HG02852 (cell line): ENCODE data around the gene SUSD3.

Source experiments
- ATAC-seq: cut with Tn5 transposase; IDR thresholded peaks from one replicate; pipeline ENCODE4 v1.9.1; 2021; ENCODE audit warnings: mild to moderate bottlenecking, moderate library complexity; ENCODE audit not compliant: unreplicated experiment

SUSD3 gene

DNA sequence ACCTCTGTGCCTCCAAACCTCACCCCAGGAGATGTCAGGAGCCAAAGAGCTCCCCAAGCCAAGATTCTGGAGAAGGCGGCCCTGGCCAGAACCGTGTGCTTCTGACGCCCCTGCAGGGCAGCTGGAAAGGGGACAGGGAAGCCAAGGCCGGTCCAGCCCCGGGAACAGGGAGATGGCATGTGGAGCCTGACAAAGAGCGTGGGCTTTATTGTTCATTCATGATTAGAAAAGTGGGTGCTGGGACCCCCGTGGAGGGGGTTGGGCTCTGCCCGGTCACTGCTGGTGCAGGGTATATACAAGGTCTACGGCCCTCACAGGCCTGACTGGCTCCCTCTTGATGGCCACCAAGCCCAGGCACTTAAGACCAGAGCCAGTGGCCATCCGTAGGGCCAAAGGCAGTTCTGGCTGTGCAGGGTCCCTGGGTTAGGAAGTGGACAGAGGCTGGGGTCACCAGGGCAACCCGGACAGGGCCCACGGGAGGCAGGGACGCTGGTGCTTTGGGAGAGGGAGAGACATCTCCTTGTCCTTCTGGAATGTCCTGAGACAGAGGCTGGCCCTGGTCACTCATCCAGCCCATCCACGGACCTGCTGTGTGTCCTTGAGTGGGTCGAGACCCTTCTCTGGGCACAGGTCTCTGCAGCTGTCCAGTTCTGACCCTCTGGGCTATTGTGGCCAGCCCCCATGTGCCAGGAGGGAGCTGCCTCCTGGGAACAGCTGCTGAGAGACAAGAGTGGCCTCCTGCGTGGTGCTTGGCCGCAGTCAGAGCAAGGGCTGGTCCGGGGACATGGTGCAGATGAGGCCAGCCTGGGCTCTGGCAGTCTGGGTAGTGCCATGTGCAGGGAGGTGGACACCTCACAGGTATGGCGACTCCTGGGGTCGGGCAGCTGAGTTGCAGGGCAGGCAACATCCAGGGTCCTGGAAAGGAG lies 63.1 kb downstream of the SUSD3 start:
- ATAC-seq: no peak

DNA sequence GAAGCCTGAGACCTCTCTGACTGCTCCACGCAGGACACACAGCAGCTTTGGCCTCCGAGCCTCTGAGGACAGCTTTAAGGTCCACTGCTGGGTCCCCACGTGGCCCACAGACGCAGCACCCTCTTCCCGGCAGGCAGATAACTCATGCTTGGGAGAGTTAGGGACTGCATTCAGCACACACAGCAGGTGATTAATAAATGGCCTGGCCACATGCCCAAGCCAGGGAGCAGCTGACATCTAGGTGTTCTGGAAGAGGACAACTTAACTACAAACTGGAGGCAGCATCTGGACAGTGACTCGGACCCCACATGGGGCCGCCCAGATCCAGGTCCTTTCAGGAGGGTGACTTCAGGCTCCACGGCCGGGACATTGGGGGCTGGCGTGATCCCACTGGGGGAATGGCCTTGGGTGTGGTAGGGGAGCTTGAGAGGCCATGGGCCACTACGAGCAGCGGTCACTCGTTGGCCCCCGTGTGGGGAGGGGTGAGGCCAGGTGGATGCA lies 64.3 kb downstream of the SUSD3 start:
- ATAC-seq: no peak

DNA sequence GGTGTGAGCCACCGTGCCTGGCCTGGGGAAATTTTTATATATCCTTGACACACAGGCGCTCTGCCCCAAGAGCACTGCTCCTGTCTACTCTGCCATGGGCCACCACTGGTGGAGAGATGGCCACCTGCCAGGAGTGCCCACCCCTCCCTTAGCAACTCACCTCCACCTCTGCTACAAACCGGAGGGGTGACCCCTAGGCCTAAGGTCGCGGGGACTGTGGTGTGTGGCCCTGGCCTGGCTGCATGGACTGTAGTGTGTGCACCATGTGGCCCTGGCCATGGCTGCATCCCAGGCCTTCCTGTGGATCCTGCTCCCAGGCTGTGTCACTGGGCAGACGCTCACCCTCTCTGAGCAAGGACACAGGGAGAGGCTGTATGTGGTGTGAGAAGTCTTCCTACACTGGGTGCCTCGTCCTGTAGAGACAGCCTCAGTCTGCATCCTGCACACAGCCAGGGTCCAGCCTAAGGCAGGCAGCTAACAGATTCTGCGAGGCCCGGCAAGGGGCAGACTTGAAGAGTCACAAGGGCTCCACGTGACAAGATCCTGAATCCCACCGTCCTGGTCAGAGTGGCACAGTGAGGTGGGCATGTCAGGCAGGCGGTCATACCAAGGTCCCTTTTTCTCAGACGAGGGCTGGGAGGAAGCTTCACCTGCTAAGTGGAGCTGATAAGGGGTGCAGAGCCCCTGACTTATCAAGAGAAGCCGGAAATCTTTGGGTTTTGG lies 65.2 kb downstream of the SUSD3 start:
- no peak for ATAC-seq

DNA sequence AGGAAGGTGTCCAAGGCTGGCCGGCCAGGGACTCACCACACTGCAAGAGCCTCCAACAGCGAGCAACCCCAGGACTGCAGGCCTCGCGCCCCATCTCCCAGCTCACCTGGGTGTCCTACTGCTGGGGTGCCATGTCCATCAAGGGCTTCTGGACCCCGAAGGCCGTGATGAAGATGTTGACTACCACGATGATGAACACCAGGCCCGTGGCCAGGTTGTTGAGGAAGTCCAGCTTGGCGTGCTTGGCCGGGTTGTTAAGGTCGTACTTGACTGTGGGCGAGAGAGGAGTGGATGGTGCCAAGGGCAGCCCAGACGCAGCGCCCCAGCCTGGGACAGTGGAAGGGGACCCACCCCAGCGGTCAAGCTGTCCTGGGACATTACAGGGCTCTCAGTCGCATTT lies 66.3 kb downstream of the SUSD3 start:
- ATAC-seq: no peak

DNA sequence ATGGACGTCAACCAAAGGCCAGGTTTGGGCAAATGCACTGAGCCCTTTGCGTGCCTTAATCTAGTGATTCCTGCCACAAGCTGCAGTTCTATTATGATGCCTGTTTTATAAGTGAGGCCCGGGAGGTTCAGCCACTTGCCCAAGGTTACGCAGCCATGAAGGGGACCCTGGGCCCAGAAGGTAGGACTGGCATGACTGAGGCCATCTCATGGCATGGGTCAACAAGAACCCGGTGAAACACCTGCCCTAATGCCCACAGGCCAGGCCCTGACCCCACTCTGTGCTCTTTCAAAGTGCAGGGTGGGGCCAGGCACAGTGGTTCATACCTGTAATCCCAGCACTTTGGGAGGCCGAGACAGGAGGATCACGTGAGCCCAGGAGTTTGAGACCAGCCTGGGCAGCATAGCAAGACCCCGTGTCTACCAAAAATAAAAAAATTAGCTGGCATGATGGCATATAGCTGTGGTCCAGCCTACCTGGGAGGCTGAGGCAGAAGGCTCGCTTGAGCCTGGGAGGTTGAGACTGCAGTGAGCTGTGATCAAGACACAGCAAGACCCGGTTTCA lies 66.9 kb downstream of the SUSD3 start:
- ATAC-seq: no peak

GRCh38 chr9:93126151-93126781 lies 67.8 kb downstream of the SUSD3 start:
- no peak for ATAC-seq

- ATAC-seq: no peak
These were observed 68.4 kb downstream of the SUSD3 start for GRCh38 chr9:93126825-93127368.

GRCh38 chr9:93127395-93127911 lies 69.0 kb downstream of the SUSD3 start:
- ATAC-seq: no peak

DNA sequence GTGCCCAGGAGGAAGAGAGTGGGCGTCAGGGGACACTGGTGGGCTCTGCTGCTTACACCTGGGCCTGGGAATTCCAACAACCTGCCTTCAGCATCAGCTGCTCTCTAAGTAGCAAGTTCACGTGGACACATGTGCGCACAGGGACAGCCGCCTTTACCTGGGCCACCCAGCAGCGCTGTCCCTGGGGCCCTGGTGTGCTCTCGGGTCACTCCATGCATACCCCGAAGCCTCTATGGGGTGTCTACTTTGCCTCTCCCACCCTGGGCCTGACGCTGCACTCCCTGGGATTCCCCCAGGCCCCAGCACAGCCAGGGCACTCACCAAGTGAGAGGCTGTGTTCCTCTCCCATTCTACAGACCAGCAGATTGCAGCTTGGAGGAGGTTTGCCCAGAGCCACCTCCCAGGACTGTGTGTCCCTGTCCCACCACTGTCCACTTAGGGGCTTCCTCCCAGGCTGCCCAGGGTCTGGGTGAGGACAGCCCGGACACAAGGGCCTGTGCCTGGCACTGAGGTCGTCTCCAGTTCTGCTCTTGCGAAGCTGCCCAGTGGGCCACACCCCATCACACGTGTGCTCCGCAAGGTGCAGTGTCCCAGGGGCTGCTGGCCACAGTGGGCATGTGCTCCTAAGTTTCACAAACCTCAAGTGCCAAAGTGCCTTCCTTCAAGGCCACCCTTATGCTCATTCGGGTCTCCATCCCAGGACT lies 69.7 kb downstream of the SUSD3 start:
- no peak for ATAC-seq

- no peak for ATAC-seq
These were observed 70.3 kb downstream of the SUSD3 start for GRCh38 chr9:93128715-93129224.

DNA sequence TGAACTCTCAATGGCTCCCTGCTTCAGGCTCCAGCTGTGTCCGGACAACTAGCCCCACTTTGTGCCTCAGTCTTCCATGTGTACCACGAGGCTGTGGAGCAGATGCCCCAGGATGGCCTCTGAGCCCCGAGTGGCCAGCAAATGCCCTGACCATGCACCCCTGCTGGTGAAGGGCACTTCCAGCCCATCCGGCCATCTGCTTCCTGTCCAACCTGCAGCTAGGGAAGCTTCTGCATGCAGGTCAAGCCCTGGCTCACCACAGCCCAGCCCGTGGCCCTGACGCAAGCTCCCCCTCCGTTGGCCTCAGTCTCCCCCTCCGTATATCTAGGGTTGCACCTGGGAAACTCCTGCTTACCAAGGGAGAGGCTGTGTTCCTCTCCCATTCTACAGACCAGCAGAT lies 70.8 kb downstream of the SUSD3 start:
- ATAC-seq: no peak

- ATAC-seq: no peak
These were observed 71.4 kb downstream of the SUSD3 start for GRCh38 chr9:93129691-93130500.

DNA sequence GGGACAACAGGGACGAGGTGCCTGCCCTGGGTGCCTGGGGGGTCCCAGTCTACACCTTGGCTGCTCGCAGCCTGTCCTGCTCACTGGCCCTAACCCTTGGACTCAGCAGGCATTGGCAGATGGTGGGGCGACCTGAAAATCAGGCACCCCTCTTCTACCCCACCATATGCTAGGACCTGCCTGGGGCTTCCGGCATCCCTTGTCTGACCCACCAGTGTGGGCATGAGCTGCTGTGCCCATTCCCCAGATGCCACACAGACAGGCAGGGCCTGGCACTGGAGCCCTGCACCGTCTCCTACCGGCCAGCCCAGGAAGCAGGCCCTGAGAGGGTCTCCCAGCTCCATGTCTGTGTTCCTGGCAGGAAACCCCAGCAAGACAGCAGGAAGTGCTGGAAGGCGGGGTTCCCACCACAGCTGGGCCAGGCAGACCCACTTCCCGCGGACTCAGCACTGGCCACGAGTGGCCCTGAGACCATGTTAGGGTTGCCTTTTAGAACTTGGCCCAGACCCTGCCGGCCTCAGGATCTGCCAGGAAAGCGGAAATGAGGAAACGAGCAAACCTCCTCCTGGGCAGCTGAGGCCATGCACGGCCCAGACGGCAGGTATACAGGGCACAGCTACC lies 72.5 kb downstream of the SUSD3 start:
- ATAC-seq: no peak

DNA sequence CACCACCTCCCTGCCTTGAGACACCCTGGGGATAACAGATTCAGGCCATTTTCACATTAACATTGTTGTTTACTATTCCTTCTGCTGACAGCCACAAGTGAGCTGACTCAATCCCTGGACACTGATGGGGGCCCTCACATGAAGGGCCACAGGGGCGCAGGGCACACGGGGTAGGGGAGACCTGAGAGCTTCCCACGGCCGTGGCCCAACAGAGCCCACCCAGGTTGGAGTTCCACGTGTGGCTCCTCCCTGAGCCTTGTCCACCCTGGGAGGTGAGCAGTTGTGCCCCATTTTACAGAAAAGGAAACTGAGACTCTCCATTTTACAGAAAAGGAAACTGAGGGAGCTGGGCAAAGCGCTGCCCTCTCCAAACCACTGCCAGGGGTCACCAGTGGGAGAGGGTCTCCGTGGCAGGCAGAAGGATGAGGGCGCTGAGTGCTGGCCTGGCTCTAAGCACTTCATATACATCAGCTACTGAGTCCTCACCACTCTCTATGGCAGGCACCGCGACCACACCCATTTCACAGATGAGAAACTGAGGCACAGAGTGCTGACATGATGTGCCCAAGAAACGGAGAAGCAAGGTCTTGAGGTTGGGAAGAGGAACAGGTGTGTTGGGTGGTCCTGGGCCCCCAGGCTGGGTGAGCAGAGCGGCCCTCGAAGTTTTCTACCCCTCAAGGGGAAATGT lies 73.2 kb downstream of the SUSD3 start:
- ATAC-seq: no peak

DNA sequence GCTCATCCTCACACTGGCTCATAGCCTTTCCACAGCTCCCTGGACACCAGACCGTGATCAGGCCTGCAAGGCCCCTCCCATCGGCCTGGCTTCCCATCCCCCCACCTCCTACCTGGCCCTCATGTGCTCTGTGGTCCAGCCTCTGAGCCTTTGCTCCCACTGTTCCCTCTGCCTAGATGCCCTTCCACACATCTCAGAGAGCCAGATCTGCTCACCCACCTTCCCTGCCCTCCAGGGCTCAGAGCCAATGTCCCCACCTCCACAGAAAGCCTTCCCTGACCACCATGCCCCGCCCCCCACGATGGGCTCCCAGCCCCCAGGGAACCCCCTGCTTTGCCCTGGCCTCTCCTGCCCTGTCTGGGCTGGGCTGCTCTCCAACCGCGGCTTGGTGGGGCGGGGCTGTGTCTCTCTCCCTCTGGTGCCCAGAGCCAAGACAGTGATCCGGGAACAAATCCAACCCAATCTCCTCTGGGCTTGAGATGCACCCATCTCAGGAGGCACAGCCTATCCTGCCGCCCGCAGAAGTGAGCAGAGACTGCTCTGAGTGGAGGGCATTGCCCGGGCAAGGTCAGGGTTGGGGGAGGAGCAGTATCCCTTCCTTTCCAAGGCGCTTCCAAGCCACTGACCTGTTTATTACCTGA lies 73.9 kb downstream of the SUSD3 start:
- ATAC-seq: no peak

- ATAC-seq: no peak
These were observed 74.6 kb downstream of the SUSD3 start for GRCh38 chr9:93132946-93133680.

DNA sequence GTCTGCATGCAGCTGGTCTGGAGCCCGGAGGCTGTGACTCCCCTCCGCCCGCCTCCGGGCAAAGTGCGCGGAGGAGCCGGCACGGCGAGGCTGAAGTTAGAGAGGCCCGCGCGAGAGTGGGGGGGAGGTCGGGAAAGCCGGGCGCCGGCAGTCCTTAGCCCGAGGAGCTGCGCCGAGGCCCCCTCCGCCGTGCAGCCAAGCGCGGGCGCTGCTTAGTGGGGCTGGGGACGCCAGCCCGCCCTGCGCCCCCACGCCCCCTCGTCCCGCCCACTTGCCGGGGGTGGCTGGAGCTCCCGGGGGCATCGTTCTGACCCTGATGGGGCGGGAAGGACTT lies 75.1 kb downstream of the SUSD3 start:
- peak; percentile 39 for ATAC-seq
